Transverse colon (tissue), 3 donors: ENCODE measurements around the gene TGFBR3L.

Source experiments
- POLR2A ChIP-seq: fragments of 450-650 bp; IDR thresholded peaks from one replicate; pipeline ENCODE4 v1.6.1; 2016; ENCODE audit warnings: antibody characterized with exemption, mild to moderate bottlenecking, moderate library complexity
- TF ChIP-seq, protein P1 (sequence below), 5 experiments: fragments of 200-600 bp in 3 of 5; fragments of 450-650 bp in 2 of 5; sonication (generic) in 3 of 5; IDR thresholded peaks; 1 replicate in 2 of 5; 2 replicates in 3 of 5; pipeline ENCODE4 v1.5.1; 2016 to 2017; ENCODE audit warnings: antibody characterized with exemption in 5 of 5, inconsistent platforms in 3 of 5, mild to moderate bottlenecking in 2 of 5, moderate library complexity in 1 of 5

DNA sequence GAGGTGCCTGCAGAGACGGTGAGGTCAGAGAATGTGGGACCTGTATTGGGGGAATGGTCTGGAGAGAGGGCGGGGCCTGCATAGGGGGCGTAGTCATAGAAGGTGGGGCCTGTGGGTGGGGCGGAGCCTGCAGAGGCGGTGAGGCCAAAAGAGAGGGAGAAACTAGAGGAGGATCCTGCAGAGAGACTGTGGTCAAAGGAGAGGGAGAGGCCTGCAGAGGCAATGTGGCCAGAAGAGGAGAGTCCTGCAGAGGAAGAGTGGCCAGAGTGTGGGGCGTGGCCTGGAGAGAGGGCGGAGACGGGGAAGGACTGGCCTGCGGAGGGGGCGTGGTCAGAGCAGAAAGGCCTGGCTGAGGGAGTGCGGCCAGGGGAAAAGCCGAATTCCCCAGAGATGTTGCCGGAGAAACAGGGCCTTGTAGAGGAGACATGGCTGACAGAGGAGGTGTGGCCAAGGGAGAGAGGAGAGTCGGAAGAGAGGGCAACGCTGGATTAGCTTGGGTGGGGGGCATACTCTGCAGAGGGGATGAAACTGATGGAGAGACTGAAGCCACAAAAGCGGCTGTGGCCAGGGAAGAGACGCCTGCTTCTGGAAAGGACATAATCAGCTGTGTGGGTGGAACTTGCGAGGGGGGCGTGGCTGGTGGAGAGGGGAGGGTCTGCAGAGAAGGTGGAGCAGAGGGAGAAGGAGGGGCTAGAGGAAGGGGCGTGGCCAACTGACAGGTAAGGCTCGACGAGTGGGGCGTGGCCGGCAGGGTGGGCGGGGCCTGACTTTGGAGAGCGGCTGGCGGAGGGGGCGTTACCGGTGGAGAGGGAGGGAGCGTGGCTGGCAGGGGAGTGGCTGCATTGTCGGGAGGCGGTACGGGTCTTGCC, 43.0 kb upstream of the TGFBR3L start:
- TF ChIP-seq, protein P1, sequence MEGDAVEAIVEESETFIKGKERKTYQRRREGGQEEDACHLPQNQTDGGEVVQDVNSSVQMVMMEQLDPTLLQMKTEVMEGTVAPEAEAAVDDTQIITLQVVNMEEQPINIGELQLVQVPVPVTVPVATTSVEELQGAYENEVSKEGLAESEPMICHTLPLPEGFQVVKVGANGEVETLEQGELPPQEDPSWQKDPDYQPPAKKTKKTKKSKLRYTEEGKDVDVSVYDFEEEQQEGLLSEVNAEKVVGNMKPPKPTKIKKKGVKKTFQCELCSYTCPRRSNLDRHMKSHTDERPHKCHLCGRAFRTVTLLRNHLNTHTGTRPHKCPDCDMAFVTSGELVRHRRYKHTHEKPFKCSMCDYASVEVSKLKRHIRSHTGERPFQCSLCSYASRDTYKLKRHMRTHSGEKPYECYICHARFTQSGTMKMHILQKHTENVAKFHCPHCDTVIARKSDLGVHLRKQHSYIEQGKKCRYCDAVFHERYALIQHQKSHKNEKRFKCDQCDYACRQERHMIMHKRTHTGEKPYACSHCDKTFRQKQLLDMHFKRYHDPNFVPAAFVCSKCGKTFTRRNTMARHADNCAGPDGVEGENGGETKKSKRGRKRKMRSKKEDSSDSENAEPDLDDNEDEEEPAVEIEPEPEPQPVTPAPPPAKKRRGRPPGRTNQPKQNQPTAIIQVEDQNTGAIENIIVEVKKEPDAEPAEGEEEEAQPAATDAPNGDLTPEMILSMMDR (IDR thresholded peaks at IDR 0.05): no peak
- TF ChIP-seq POLR2A: no peak
